ENCODE measurements around the gene ALKBH8. TPM values are rescaled to one million over a fixed set of nuclear protein-coding genes. Genes with fewer than 3 reads are reported as not detected.
"Not testable (repeated sequence)": the region's sequence is repeated elsewhere in the genome, so short reads cannot be mapped to it uniquely, and the experiment has no call there.

Gene ALKBH8
- total RNA-seq, 4 donors from 2014 or later, result 1.8 to 15.7 (median 4.8) TPM

GRCh38 chr11:107501713-107502112 is 63.8 kb downstream of the ALKBH8 start:
- Histone ChIP-seq H3K36me3 (peaks cover 0 to 17% (median 0%) of the 10 kb centered on the region in 3 donors), H3K27me3 (no peaks in the 10 kb centered on the region), H3K4me3 (no peak overlapping the region), H3K9me3 (peaks cover 0 to 5% (median 0%) of the 10 kb centered on the region in 4 donors), H3K4me1 (no peaks in the 10 kb centered on the region), H3K27ac (no peak overlapping the region)
- DNase-seq, result peak in 1 of 3 donors; percentile 56
- TF ChIP-seq POLR2A (IDR thresholded peaks at IDR 0.05) (no peak), CTCF (IDR thresholded peaks at IDR 0.05) (no peak)

- not testable (repeated sequence) for H3K36me3 ChIP-seq, DNase-seq, H3K4me3 ChIP-seq, H3K27me3 ChIP-seq, H3K9me3 ChIP-seq, H3K27ac ChIP-seq, H3K4me1 ChIP-seq
Measured at GRCh38 chr11:107497371-107497770, 68.2 kb downstream of the ALKBH8 start.

- no peaks in the 10 kb centered on the region for H3K36me3 ChIP-seq
- no peaks in the 10 kb centered on the region for H3K4me1 ChIP-seq
- TF ChIP-seq POLR2A (IDR thresholded peaks at IDR 0.05) (no peak), CTCF (IDR thresholded peaks at IDR 0.05) (no peak)
- H3K27me3 ChIP-seq, result no peaks in the 10 kb centered on the region
- no peak overlapping the region for H3K4me3 ChIP-seq
- H3K27ac ChIP-seq, result no peak overlapping the region
- DNase-seq, result no peak
- no peaks in the 10 kb centered on the region for H3K9me3 ChIP-seq
Measured at GRCh38 chr11:107496011-107496410, 69.5 kb downstream of the ALKBH8 start.

GRCh38 chr11:107494055-107494454 is 71.5 kb downstream of the ALKBH8 start:
- TF ChIP-seq CTCF (IDR thresholded peaks at IDR 0.05) (no peak), POLR2A (IDR thresholded peaks at IDR 0.05) (no peak)
- no peak overlapping the region for H3K4me3 ChIP-seq

GRCh38 chr11:107493117-107493516 is 72.4 kb downstream of the ALKBH8 start:
- H3K4me3 ChIP-seq, result no peak overlapping the region
- no peaks in the 10 kb centered on the region for H3K9me3 ChIP-seq
- H3K27me3 ChIP-seq, result no peaks in the 10 kb centered on the region
- no peaks in the 10 kb centered on the region for H3K36me3 ChIP-seq
- DNase-seq, result no peak
- H3K27ac ChIP-seq, result no peak overlapping the region
- no peaks in the 10 kb centered on the region for H3K4me1 ChIP-seq
- TF ChIP-seq CTCF (IDR thresholded peaks at IDR 0.05) (no peak), POLR2A (IDR thresholded peaks at IDR 0.05) (no peak)

More at GRCh38 chr11:107494055-107494454, 71.5 kb downstream of the ALKBH8 start:
- no peak for DNase-seq
- Histone ChIP-seq H3K4me1 (no peaks in the 10 kb centered on the region), H3K27ac (no peak overlapping the region), H3K9me3 (no peaks in the 10 kb centered on the region), H3K27me3 (no peaks in the 10 kb centered on the region), H3K36me3 (no peaks in the 10 kb centered on the region)

GRCh38 chr11:107490836-107491235 is 74.7 kb downstream of the ALKBH8 start:
- no peaks in the 10 kb centered on the region for H3K36me3 ChIP-seq
- H3K4me3 ChIP-seq, result no peak overlapping the region
- TF ChIP-seq CTCF (IDR thresholded peaks at IDR 0.05) (no peak), POLR2A (IDR thresholded peaks at IDR 0.05) (no peak)
- no peaks in the 10 kb centered on the region for H3K27me3 ChIP-seq
- no peak for DNase-seq
- no peak overlapping the region for H3K27ac ChIP-seq
- H3K4me1 ChIP-seq, result no peaks in the 10 kb centered on the region
- no peaks in the 10 kb centered on the region for H3K9me3 ChIP-seq

Measured in Peyer's patch (tissue), 4 donors.